Hepatocyte (in vitro differentiated cells): ENCODE results near the gene HLF. TPM values are rescaled to one million over a fixed set of nuclear protein-coding genes. Genes with fewer than 3 reads are reported as not detected.

Source experiments
- DNase-seq: peaks from one replicate; pipeline ENCODE4 v3.0.0-alpha.2; 2016; ENCODE audit warnings: low spot score
- H2AFZ ChIP-seq: fragments of 200-600 bp; sonication (generic); 2 replicates; pipeline ENCODE4 v1.6.0; 2016; ENCODE audit warnings: antibody characterized with exemption, mild to moderate bottlenecking
- H3K27ac ChIP-seq: fragments of 200-600 bp; sonication (generic); 2 replicates; pipeline ENCODE4 v1.5.1; 2016; ENCODE audit warnings: mild to moderate bottlenecking
- H3K27me3 ChIP-seq: fragments of 200-600 bp; sonication (generic); 2 replicates; pipeline ENCODE4 v1.6.1; 2016
- H3K36me3 ChIP-seq: fragments of 200-600 bp; sonication (generic); replicated peaks from 2 replicates; pipeline ENCODE4 v1.5.1; 2016; ENCODE audit warnings: low read depth; ENCODE audit not compliant: insufficient read depth
- H3K4me1 ChIP-seq: fragments of 200-600 bp; sonication (generic); 2 replicates; pipeline ENCODE4 v1.5.1; 2016; ENCODE audit warnings: mild to moderate bottlenecking, moderate library complexity; ENCODE audit not compliant: insufficient read depth
- H3K4me2 ChIP-seq: fragments of 200-600 bp; sonication (generic); 2 replicates; pipeline ENCODE4 v1.6.0; 2016
- H3K4me3 ChIP-seq: fragments of 200-600 bp; sonication (generic); 2 replicates; pipeline ENCODE4 v1.5.1; 2016; ENCODE audit warnings: mild to moderate bottlenecking
- H3K79me2 ChIP-seq: fragments of 200-600 bp; sonication (generic); 2 replicates; pipeline ENCODE4 v1.6.0; 2017; ENCODE audit warnings: mild to moderate bottlenecking
- H3K9me2 ChIP-seq: fragments of 200-600 bp; sonication (generic); replicated peaks from 2 replicates; pipeline ENCODE4 v1.6.0; 2017; ENCODE audit warnings: mild to moderate bottlenecking; ENCODE audit not compliant: insufficient read depth
- H3K9me3 ChIP-seq: fragments of 200-600 bp; sonication (generic); 2 replicates; pipeline ENCODE4 v1.5.1; 2016; ENCODE audit warnings: low read depth, mild to moderate bottlenecking
- H4K20me1 ChIP-seq: fragments of 200-600 bp; sonication (generic); 2 replicates; pipeline ENCODE4 v1.6.0; 2016; ENCODE audit warnings: mild to moderate bottlenecking; ENCODE audit not compliant: insufficient read depth, poor library complexity, severe bottlenecking
- EZH2 ChIP-seq: fragments of 200-600 bp; sonication (generic); IDR thresholded peaks from 2 replicates; pipeline ENCODE4 v1.6.1; 2016; ENCODE audit warnings: antibody characterized with exemption, mild to moderate bottlenecking, borderline replicate concordance
- EZH2phosphoT487 ChIP-seq: fragments of 200-600 bp; sonication (generic); IDR thresholded peaks from one replicate; pipeline ENCODE4 v1.6.1; 2018; ENCODE audit warnings: antibody characterized with exemption, mild to moderate bottlenecking, low read depth, moderate library complexity; ENCODE audit not compliant: unreplicated experiment, severe bottlenecking
- WGBS: methylation state at CpG from one replicate; pipeline ENCODE4 v1.1.6; 2016; ENCODE audit warnings: low lambda C conversion rate; ENCODE audit errors: missing lambda C conversion rate; 5-methylcytosine and 5-hydroxymethylcytosine counted together
- polyA plus RNA-seq: library from polyadenylated mRNA; unstranded; fragments of >200 nt; fragmentation: Nextera tagmentation; extraction: Ambion mirVana; gene quantifications from 2 replicates; pipeline ENCODE4 v1.2.1, GENCODE V29; 2016
- total RNA-seq: library from RNA; depleted of rRNA; stranded (reverse); fragments of >200 nt; gene quantifications from 2 replicates; pipeline ENCODE4 v1.2.3, GENCODE V29; 2014
- TF ChIP-seq, protein P1 (sequence below): fragments of 200-600 bp; sonication (generic); IDR thresholded peaks from 2 replicates; pipeline ENCODE4 v1.5.1; 2016; ENCODE audit warnings: antibody characterized with exemption, mild to moderate bottlenecking; ENCODE audit not compliant: poor library complexity

HLF gene
- total and polyA plus RNA-seq, 2 experiments from 2014 or later, result 0.48 to 0.60 TPM

DNA sequence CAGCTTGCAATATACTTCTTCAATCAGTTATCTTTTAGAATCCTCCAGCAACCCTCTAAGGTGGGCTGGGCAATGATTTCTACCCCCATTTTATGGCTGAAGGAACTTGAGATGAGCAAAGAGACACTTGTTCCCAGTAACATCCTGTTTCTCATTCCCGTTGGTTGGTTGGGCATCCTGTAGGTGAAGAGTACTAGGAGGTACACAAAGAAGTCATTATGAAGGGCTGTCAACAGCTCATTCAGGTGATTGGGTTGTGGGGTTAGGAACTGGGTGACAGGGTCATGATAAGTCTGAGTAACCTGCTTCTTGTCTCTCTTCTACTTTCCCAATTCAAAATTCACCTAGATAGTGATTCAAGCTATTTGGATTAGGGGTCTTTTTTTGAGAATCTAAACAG is 80.4 kb downstream of the HLF start:
- Histone ChIP-seq H3K9me3 (no peaks in the 10 kb centered on the region), H3K4me1 (no peaks in the 10 kb centered on the region), H3K27ac (no peak overlapping the region), H3K79me2 (no peaks in the 10 kb centered on the region), H3K36me3 (no peaks in the 10 kb centered on the region), H3K4me3 (no peak overlapping the region), H3K27me3 (no peaks in the 10 kb centered on the region), H4K20me1 (no peaks in the 10 kb centered on the region), H3K9me2 (no peaks in the 10 kb centered on the region), H2AFZ (no peak overlapping the region), H3K4me2 (no peak overlapping the region)
- WGBS, result 93% methylated on average over 1 of the region's 1 CpG
- DNase-seq, result no peak
- TF ChIP-seq, protein P1, sequence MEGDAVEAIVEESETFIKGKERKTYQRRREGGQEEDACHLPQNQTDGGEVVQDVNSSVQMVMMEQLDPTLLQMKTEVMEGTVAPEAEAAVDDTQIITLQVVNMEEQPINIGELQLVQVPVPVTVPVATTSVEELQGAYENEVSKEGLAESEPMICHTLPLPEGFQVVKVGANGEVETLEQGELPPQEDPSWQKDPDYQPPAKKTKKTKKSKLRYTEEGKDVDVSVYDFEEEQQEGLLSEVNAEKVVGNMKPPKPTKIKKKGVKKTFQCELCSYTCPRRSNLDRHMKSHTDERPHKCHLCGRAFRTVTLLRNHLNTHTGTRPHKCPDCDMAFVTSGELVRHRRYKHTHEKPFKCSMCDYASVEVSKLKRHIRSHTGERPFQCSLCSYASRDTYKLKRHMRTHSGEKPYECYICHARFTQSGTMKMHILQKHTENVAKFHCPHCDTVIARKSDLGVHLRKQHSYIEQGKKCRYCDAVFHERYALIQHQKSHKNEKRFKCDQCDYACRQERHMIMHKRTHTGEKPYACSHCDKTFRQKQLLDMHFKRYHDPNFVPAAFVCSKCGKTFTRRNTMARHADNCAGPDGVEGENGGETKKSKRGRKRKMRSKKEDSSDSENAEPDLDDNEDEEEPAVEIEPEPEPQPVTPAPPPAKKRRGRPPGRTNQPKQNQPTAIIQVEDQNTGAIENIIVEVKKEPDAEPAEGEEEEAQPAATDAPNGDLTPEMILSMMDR, result no peak
- TF ChIP-seq EZH2, result no peak

DNA sequence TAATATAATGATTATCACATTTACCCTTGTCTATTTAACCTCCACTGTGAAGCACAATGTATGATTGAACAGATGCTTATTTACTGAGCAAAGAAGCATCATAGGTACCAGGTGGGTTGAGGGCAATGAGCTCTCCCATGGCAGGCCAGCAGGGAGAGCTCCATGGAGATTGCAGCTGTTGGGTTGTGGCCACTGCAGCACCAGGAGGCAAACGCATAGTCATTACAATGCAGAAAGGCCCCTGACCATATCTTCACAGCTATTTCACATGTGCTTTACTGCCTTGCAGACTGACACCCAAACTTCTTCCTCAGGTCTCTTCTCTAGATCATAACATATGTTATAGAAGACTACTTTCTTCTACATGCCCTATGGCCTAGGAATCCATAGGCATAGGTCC is 81.9 kb downstream of the HLF start:
- H3K9me2 ChIP-seq, result no peaks in the 10 kb centered on the region
- TF ChIP-seq, protein P1, result no peak
- no peaks in the 10 kb centered on the region for H3K79me2 ChIP-seq
- H4K20me1 ChIP-seq, result no peaks in the 10 kb centered on the region
- H3K9me3 ChIP-seq, result no peaks in the 10 kb centered on the region
- no peak overlapping the region for H3K27ac ChIP-seq
- no peak overlapping the region for H2AFZ ChIP-seq
- H3K4me3 ChIP-seq, result no peak overlapping the region
- H3K27me3 ChIP-seq, result no peaks in the 10 kb centered on the region
- H3K36me3 ChIP-seq, result no peaks in the 10 kb centered on the region
- no peak for DNase-seq
- H3K4me1 ChIP-seq, result no peaks in the 10 kb centered on the region
- no peak overlapping the region for H3K4me2 ChIP-seq
- 100% methylated on average over 1 of the region's 1 CpG for WGBS

DNA sequence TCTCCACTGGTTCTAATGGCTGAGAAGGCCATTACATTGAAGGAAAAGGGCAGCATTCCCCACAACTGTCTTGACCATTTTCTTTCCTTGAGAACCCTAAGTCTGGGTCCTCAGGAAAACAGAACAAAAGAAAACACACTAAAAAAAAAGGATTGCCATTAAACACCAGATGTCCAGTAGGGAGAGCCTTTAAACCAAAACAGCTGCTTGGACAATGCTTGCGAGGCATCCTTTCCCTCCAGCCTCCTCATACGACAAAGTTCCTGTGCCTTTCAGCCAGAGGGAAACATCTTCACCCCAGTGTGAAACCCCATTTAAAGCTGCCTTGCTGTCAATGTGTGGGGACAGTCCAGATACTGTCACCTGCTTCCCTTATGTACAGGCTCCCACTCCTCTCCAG is 82.6 kb downstream of the HLF start:
- Histone ChIP-seq H4K20me1 (no peaks in the 10 kb centered on the region), H3K79me2 (no peaks in the 10 kb centered on the region), H3K4me3 (no peak overlapping the region), H3K4me1 (no peaks in the 10 kb centered on the region), H3K9me2 (no peaks in the 10 kb centered on the region), H3K9me3 (no peaks in the 10 kb centered on the region), H2AFZ (no peak overlapping the region), H3K27me3 (no peaks in the 10 kb centered on the region), H3K27ac (no peak overlapping the region), H3K36me3 (no peaks in the 10 kb centered on the region), H3K4me2 (no peak overlapping the region)
- TF ChIP-seq EZH2, result no peak
- TF ChIP-seq, protein P1, result no peak
- no peak for TF ChIP-seq EZH2phosphoT487
- DNase-seq, result no peak
- 85% methylated on average over 2 of the region's 2 CpGs for WGBS

DNA sequence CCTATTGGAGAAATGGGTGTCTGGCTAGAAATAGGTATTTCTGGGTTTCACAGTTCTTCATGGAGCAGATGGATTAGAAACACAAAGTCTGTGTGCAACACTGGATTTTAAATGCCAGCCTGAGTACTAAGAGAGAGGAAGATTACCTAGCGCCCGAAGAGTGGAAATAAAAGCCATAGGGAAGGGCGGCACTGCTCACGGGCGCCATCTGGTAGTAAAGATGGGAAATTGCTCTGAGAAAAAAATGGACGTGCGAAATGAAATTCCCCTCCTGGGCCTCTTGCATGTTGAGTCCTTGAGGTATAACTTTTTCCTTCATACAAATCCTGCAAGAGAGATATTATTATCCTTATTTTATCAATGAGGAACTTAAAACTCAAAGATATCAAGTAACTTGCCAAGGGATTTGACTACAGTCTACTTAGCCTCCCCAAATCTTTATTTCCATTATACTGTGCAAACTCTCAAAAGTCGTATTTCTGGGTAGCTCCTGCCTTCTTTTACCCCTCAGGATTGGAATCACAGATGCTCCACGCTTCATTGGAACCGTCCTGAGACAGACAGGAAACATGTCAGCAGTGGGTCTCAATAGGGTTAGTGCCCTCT is 84.1 kb downstream of the HLF start:
- Histone ChIP-seq H4K20me1 (no peaks in the 10 kb centered on the region), H3K27ac (no peak overlapping the region), H3K9me3 (no peaks in the 10 kb centered on the region), H3K4me2 (no peak overlapping the region), H3K9me2 (no peaks in the 10 kb centered on the region), H3K4me1 (no peaks in the 10 kb centered on the region), H3K4me3 (no peak overlapping the region), H3K79me2 (no peaks in the 10 kb centered on the region), H2AFZ (no peak overlapping the region), H3K27me3 (no peaks in the 10 kb centered on the region), H3K36me3 (no peaks in the 10 kb centered on the region)
- TF ChIP-seq, protein P1, result peak; percentile 82
- TF ChIP-seq EZH2phosphoT487, result no peak
- peak; percentile 79 for DNase-seq
- 18% methylated on average over 10 of the region's 10 CpGs for WGBS
